Transverse colon (tissue), 4 donors: ENCODE data around the gene MCFD2. TPM values are rescaled to one million over a fixed set of nuclear protein-coding genes. Genes with fewer than 3 reads are reported as not detected.

Source experiments
- DNase-seq: peaks from one replicate; pipeline ENCODE4 v3.0.0-alpha.2; 2019
- H3K27ac ChIP-seq, 4 donors: fragments of 200-600 bp; sonication (generic); 2 replicates each; pipeline ENCODE4 v1.5.1; 2016 to 2018; ENCODE audit warnings: inconsistent platforms in 4 of 4
- H3K27me3 ChIP-seq: fragments of 200-600 bp; sonication (generic); 2 replicates; pipeline ENCODE4 v1.5.1; 2017; ENCODE audit warnings: inconsistent platforms
- H3K36me3 ChIP-seq, 4 donors: fragments of 200-600 bp; sonication (generic); 2 replicates each; pipeline ENCODE4 v1.5.1; 2017 to 2019; ENCODE audit warnings: inconsistent platforms in 4 of 4
- H3K4me1 ChIP-seq, 4 donors: fragments of 200-600 bp; sonication (generic); 2 replicates each; pipeline ENCODE4 v1.5.1; 2017 to 2020; ENCODE audit warnings: inconsistent platforms in 4 of 4
- H3K4me3 ChIP-seq, 4 donors: fragments of 200-600 bp; sonication (generic); 1 replicate in 1 of 4; 2 replicates in 3 of 4; pipeline versions ENCODE4 v1.5.1 to v1.6.1; 2017 to 2019; ENCODE audit warnings: inconsistent platforms in 4 of 4
- H3K9me3 ChIP-seq, 2 donors: fragments of 200-600 bp; sonication (generic); 2 replicates each; pipeline ENCODE4 v1.5.1; 2017 to 2019; ENCODE audit warnings: inconsistent platforms in 2 of 2
- EP300 ChIP-seq: sonication (generic); formaldehyde crosslinking; IDR thresholded peaks from one replicate; pipeline ENCODE4 v1.6.1; 2017; ENCODE audit warnings: antibody characterized with exemption, low read depth
- POLR2A ChIP-seq: fragments of 450-650 bp; IDR thresholded peaks from one replicate; pipeline ENCODE4 v1.6.1; 2016; ENCODE audit warnings: antibody characterized with exemption, mild to moderate bottlenecking, moderate library complexity
- POLR2AphosphoS5 ChIP-seq, 3 donors: sonication (generic); formaldehyde crosslinking; IDR thresholded peaks; one replicate each; pipeline ENCODE4 v1.6.1; 2016; ENCODE audit warnings: antibody characterized with exemption in 3 of 3
- WGBS, 2 donors: methylation state at CpG; one replicate each; pipeline ENCODE4 v1.1.5; 2018; ENCODE audit warnings: low coverage in 1 of 2; 5-methylcytosine and 5-hydroxymethylcytosine counted together
- in situ Hi-C, 4 donors: fragments of 200-750 bp; cut with MboI; loops; one replicate each; pipeline versions ENCODE4 v1.15.0 to v1.15.1; 2017; ENCODE audit warnings: low sequenced_read_pairs in 3 of 4, low pct_ligation_motif_present in 1 of 4, low pct_unique_long_range_greater_than_20kb in 1 of 4
- intact Hi-C: fragments of 100-400 bp; cut with DNase I; formaldehyde crosslinking; loops from one replicate; pipeline ENCODE4 v1.15.1; 2023; ENCODE audit warnings: low total_unique reads
- total RNA-seq, 4 donors: library from RNA; depleted of rRNA; stranded (reverse); fragments of >200 nt; gene quantifications; one replicate each; pipeline ENCODE4 v1.1.0, GENCODE V29; 2016
- TF ChIP-seq, protein P1 (sequence below), 5 experiments: fragments of 200-600 bp in 3 of 5; fragments of 450-650 bp in 2 of 5; sonication (generic) in 3 of 5; IDR thresholded peaks; 1 replicate in 2 of 5; 2 replicates in 3 of 5; pipeline ENCODE4 v1.5.1; 2016 to 2017; ENCODE audit warnings: antibody characterized with exemption in 5 of 5, inconsistent platforms in 3 of 5, mild to moderate bottlenecking in 2 of 5, moderate library complexity in 1 of 5

MCFD2 gene
- total RNA-seq, 4 donors from 2014 or later = 14.5 to 40.1 (median 26.8) TPM

DNA sequence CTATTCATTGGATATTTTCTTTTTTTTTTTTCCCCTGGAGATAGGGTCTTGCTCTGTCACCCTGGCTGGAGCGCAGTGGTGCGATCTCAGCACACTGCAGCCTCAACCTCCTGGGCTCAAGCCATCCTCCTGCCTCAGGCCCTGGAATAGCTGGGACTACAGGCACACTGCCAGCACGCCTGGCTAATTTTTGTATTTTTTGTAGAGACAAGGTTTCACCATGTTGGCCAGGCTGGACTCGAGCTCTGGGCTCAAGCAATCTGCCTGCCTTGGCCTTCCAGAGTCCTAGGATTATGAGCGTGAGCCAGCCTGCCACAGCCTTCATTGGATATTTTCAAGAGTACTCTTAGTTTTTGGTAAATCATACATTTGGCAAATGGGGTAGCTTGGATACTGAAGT lies 9.0 kb upstream of the MCFD2 start:
- in situ Hi-C loops = no loop called here

DNA sequence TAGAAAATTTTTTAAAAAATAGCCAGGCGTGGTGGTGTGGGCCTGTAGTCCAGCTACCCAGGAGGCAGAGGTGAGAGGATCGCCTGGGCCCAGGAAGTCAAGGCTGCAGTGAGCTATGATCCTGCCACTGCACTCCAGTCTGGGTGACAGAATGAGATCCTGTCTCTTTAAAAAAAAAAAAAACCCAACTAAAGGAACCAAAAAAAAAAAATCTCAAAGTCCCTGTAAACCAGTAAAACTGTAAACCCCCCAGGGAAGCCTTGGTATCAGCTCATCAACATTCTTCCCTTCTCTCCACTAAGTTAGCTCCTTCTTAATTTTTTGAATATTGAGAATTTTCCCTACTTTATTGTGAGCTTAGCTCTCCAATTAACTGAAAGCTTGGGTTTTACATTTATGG lies 8.4 kb upstream of the MCFD2 start:
- H3K4me3 ChIP-seq = no peak overlapping the region
- H3K36me3 ChIP-seq = no peaks in the 10 kb centered on the region
- H3K9me3 ChIP-seq = peaks cover 5 to 6% of the 10 kb centered on the region in 2 donors
- no peaks in the 10 kb centered on the region for H3K27me3 ChIP-seq
- intact Hi-C loops (no loop called here), in situ Hi-C loops (no loop called here)
- 92 to 100% methylated on average over 1 to 2 of the region's 2 CpGs for WGBS, 2 donors
- H3K27ac ChIP-seq = no peak overlapping the region
- TF ChIP-seq POLR2A (no peak), POLR2AphosphoS5 (IDR thresholded peaks at IDR 0.05) (no peak), EP300 (no peak)
- TF ChIP-seq, protein P1, sequence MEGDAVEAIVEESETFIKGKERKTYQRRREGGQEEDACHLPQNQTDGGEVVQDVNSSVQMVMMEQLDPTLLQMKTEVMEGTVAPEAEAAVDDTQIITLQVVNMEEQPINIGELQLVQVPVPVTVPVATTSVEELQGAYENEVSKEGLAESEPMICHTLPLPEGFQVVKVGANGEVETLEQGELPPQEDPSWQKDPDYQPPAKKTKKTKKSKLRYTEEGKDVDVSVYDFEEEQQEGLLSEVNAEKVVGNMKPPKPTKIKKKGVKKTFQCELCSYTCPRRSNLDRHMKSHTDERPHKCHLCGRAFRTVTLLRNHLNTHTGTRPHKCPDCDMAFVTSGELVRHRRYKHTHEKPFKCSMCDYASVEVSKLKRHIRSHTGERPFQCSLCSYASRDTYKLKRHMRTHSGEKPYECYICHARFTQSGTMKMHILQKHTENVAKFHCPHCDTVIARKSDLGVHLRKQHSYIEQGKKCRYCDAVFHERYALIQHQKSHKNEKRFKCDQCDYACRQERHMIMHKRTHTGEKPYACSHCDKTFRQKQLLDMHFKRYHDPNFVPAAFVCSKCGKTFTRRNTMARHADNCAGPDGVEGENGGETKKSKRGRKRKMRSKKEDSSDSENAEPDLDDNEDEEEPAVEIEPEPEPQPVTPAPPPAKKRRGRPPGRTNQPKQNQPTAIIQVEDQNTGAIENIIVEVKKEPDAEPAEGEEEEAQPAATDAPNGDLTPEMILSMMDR (IDR thresholded peaks at IDR 0.05) = no peak
- peaks cover 0 to 9% (median 1%) of the 10 kb centered on the region in 4 donors for H3K4me1 ChIP-seq
- DNase-seq = no peak

More for the DNA sequence above, 9.0 kb upstream of the MCFD2 start:
- 100% methylated on average over 5 of the region's 5 CpGs; no CpG with 5 or more reads in 1 of the 2 donors for WGBS, 2 donors
- intact Hi-C loops = no loop called here
- H3K36me3 ChIP-seq = no peaks in the 10 kb centered on the region
- H3K27me3 ChIP-seq = no peaks in the 10 kb centered on the region
- peaks cover 0 to 9% (median 1%) of the 10 kb centered on the region in 4 donors for H3K4me1 ChIP-seq
- H3K9me3 ChIP-seq = peaks cover 5 to 6% of the 10 kb centered on the region in 2 donors
- TF ChIP-seq POLR2AphosphoS5 (IDR thresholded peaks at IDR 0.05) = no peak
- TF ChIP-seq, protein P1 (IDR thresholded peaks at IDR 0.05) = no peak
- H3K27ac ChIP-seq = no peak overlapping the region
- H3K4me3 ChIP-seq = no peak overlapping the region
- no peak for DNase-seq

DNA sequence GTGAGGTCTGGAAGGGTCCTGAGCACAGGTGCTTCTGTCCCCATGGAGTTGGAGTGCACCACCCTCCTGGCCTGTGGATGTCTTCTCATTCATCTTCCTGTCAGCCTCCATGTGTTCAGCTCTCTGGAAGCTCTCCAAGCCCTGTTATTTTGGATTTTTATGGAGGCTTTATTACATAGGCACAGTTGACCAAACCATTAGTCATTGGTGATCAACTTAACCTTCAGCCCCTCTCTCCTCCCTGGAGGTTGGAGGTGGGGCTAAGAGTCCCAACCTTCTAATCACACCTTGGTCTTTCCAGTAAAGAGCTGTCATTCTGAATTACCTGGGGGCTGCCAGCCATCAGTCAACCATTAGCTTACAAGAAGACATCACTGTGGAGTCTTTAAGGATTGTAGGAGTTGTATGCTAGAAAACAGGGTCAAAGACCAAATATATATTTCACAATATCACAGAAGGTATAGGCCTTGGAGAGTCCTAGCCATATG lies 7.5 kb upstream of the MCFD2 start:
- intact Hi-C loops (no loop called here), in situ Hi-C loops (no loop called here)
- no peak for TF ChIP-seq POLR2A
- TF ChIP-seq POLR2AphosphoS5 (IDR thresholded peaks at IDR 0.05) = peak in 1 of 3 donors; percentile 9
- TF ChIP-seq, protein P1 (IDR thresholded peaks at IDR 0.05) = no peak
- TF ChIP-seq EP300 = no peak
- Histone ChIP-seq H3K9me3 (peaks cover 5 to 6% of the 10 kb centered on the region in 2 donors), H3K27ac (no peak overlapping the region), H3K27me3 (no peaks in the 10 kb centered on the region), H3K4me3 (no peak overlapping the region), H3K36me3 (no peaks in the 10 kb centered on the region), H3K4me1 (peaks cover 0 to 9% (median 1%) of the 10 kb centered on the region in 4 donors)
- DNase-seq = no peak

DNA sequence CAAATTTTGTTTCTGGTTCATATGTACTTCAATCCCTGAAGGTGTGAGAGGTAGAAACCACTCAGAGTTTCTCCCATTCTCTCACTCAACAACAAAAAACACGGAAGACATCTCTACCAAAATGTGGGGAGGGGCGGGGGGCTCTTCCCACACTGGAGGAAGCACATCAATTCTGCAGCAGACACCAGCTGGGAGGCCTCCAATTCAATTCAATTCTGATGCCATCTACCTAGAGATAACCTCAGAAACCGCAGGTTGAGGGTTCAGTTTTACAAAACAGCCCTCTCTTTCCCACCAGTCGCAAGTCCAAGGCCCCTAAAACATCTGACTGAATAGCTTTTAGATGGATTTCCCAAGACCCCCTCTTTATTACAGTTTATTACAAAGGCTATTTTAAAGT lies 7.0 kb upstream of the MCFD2 start:
- DNase-seq = no peak
- H3K9me3 ChIP-seq = peaks cover 5 to 6% of the 10 kb centered on the region in 2 donors
- in situ Hi-C loops = no loop called here
- no peak overlapping the region for H3K4me3 ChIP-seq
- no peak overlapping the region for H3K27ac ChIP-seq
- peaks cover 0 to 9% (median 1%) of the 10 kb centered on the region in 4 donors for H3K4me1 ChIP-seq
- intact Hi-C loops = no loop called here
- TF ChIP-seq, protein P1 (IDR thresholded peaks at IDR 0.05) = no peak
- no peak for TF ChIP-seq POLR2AphosphoS5 (IDR thresholded peaks at IDR 0.05)
- no peak for TF ChIP-seq EP300
- no peak for TF ChIP-seq POLR2A
- H3K27me3 ChIP-seq = no peaks in the 10 kb centered on the region
- 90 to 95% methylated on average over 2 to 4 of the region's 4 CpGs for WGBS, 2 donors
- no peaks in the 10 kb centered on the region for H3K36me3 ChIP-seq
